Effector CD4-positive, alpha-beta T cell (primary cell): ENCODE data around the gene DLEC1.

Experiments used
- DNase-seq: peaks from one replicate; pipeline ENCODE4 v3.0.0-alpha.2; 2020

DLEC1 gene

DNA sequence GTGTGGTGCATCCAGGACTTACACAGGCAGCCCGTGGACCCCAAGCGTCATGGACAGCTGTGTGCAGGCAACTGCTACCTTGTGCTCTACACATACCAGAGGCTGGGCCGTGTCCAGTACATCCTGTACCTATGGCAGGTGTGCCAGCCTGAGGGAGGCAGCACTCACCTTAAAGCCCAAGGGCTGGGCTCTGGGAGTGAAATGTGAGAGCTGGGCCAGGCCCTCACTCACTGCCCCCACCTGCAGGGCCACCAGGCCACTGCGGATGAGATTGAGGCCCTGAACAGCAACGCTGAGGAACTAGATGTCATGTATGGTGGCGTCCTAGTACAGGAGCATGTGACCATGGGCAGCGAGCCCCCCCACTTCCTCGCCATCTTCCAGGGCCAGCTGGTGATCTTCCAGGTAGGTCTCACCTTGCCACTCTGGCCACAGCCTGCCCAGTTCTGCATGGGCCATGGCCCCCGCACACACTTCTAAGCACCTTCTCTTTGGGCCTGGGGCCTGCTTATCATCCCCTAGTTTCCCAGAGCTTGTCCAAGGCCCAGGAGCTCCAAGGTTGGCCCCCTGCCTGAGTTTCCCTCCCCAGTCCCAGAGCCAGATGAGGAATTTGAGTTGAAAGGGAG, 37.4 kb upstream of the DLEC1 start:
- peak; percentile 1 for DNase-seq

DNA sequence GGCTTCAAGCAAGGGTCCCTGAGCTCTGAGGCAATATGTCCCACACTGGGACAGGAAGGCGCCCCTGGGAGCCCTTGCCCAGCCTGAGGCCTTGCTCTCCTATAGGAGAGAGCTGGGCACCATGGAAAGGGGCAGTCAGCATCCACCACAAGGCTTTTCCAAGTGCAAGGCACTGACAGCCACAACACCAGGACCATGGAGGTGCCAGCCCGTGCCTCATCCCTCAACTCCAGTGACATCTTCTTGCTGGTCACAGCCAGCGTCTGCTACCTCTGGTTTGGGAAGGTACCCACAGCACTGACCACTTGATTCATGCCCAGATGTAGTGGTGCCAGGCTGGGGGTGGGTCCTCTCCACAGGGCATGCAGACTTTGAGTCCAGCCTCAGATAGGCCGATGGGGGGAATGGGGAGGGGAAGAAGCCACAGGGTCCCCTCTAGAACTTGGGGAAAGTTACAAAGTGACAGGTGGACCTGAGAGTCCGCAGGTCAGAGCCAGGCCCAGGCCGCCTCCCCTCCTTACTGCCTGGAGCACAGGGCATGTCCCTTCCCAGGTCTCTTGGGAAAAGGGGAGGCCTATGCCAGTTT, 36.6 kb upstream of the DLEC1 start:
- DNase-seq, result peak; percentile 1

DNA sequence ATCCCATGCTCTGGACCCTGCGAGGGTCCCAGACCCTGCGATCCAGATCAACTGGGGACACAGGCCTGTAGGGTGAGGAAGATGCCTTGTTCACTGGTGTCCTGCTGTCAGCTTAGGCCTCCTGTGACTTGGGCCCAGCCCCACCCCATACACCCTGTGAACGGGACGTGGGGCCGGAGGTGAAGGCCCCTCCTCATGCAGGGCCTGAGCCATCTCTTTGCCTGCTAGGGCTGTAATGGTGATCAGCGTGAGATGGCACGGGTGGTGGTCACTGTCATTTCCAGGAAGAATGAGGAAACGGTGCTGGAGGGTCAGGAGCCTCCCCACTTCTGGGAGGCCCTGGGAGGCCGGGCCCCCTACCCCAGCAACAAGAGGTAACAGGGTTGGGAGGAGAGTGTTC, 36.1 kb upstream of the DLEC1 start:
- DNase-seq, result no peak

DNA sequence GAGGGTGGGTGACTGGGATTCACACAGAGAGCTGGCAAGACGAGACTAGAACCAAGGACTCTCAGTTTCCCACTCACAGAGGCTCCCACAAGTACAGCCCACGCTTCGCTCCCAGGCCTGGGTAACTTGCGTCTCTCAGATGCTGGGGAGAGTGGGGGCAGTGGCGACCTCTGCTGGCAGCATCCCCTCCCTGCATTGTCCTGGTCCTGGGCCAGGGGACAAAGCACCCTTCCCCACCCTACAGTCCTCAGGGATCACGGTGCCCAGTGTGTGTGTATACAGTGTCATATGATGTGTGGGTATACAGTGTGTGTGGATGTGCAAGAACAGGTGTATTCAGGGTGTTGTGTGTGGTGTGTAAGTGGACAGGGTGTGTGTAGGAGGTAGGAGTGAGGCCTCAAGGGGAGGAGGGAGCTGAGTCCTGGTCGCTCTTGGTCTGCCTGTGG, 35.6 kb upstream of the DLEC1 start:
- peak; percentile 38 for DNase-seq

DNA sequence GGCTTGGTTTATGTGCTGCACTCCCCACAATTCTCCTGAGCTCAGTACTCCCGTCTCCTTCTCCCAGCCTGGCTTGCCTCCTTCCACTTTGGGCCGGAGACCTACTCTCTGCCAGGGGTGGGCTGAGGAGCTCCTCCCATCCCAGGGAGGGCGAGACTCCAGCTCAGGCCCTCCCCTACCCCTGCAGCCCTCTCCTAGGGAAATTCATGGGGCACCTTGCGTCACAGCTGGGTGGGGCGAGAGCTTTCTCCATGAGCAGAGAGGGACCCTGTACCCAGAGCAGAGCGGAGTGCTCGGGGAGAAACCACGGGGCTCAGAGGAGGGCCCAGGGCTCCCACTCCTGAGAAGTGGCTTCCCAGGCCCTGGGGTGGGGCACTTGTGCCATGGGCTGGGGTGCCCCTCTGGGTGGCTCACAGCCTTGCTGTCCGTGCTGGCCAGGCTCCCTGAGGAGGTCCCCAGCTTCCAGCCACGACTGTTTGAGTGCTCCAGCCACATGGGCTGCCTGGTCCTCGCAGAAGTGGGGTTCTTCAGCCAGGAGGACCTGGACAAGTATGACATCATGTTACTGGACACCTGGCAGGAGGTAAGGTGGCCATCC, 35.1 kb upstream of the DLEC1 start:
- DNase-seq, result no peak

DNA sequence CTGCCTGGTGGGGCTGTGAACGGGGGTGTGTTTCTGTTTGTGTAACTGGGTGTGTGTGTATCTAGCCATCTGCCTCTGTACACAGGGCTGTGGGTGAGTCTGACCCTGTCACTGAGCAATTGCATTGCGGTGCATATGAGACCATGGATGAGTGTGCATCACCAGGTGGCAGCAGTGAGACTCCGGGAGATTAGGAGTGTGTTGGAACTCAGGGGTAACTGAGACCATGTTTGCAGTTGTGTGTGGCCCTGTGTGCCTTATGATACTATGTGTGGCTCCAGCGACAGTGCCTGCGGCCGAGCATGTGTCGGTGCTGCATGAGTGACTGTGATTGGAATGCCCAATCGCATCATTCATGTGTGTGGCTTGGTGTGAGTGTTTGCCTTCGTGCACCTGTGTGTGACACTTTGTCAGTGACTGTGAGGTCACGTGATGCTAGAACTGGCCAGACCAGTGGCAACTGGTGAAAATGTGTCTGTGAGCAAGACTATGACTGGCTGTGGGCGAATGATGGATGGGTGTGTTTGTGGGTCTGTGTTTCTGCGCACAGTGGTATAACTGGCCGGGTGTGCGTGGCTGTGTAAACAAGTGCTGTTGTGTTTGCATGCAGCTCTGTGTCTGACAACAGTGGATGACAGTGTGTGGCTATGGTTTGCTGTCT, 34.5 kb upstream of the DLEC1 start:
- peak; percentile 36 for DNase-seq

DNA sequence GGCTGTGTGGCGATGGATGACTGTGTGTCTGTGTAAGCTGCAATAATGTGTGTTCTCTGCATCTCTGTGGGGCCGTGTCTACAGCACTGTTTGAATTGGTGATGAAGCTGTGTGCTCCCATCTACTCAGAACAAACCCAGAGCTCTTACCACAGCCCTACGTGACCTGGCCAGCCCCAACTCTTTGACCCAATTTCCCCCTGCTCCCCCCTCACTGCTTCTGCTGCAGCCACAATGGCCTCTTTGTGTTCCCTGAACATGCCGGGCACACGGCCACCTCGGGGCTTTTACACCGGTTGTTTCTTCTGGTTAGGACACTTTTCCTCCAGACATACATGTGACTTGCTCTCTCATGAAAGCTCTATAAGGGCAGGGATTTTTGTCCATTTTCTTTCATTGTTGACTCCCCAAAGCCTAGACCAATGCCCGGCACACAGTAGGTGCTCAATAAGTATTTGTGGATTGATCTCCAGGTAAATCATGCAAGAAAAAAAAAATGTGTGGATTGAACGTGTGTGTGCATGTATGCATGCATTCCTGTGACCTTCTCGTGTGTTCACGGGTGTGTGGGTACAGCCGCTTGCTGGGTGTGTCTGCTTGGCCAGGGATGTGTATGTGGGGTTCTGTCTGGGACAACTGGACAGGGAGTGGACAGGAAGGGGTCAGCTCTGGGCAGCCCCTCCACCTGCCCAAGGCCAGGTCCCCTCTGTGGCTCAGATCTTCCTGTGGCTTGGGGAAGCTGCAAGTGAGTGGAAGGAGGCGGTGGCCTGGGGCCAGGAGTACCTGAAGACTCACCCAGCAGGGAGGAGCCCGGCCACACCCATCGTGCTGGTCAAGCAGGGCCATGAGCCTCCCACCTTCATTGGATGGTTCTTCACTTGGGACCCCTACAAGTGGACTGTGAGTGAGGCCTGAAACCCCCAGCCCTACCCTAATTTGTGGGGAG, 33.7 kb upstream of the DLEC1 start:
- DNase-seq, result no peak

DNA sequence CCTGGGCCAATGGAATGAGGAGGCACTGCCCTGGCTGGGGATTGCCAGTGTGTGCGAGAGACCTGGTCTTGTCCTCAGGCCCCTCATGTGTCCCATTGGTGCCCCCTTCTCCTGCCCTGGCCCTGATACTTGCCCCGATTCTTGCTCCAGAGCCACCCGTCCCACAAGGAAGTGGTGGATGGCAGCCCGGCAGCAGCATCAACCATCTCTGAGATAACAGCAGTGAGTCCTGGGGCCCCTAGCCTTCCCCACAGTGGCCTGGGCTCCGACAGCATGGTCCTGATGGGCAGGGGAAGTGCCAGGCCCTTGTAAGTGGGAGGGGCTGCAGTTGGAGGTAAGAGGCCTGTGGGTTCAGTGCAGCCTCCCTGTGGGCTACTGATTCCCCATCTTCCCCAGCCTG, 33.0 kb upstream of the DLEC1 start:
- no peak for DNase-seq

DNA sequence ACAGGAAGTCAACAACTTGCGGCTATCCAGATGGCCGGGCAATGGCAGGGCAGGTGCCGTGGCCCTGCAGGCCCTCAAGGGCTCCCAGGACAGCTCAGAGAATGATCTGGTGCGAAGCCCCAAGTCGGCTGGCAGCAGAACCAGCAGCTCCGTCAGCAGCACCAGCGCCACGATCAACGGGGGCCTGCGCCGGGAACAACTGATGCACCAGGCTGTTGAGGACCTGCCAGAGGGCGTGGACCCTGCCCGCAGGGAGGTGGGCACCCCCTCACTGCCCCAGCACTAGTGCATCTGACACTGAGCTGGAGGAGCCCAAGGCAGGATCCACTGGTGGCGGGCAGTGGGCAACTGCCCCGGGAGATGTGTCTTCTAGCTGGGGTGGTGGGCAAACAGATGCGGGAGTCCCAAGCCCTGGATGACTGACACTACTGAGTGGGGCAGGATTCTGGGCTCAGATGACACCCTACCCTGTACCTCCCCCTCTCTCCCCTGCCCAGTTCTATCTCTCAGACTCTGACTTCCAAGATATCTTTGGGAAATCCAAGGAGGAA, 32.5 kb upstream of the DLEC1 start:
- DNase-seq, result no peak

DNA sequence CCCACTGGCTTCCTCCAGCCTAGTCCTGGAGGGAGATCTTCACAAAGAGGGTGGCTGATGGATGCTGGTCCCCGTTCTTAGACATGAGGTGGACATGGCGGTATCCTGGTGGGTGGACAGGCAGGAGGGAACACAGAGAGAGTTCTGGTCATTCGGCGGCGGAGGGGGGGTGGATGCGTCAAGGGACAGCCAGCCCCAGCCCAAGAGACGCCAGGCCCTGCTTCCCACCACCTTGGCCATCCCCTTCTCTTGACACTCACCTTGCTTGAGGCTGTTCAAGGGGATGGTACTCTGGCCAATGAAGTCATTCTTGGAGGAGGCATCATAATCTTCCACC, 31.3 kb upstream of the DLEC1 start:
- DNase-seq, result no peak

DNA sequence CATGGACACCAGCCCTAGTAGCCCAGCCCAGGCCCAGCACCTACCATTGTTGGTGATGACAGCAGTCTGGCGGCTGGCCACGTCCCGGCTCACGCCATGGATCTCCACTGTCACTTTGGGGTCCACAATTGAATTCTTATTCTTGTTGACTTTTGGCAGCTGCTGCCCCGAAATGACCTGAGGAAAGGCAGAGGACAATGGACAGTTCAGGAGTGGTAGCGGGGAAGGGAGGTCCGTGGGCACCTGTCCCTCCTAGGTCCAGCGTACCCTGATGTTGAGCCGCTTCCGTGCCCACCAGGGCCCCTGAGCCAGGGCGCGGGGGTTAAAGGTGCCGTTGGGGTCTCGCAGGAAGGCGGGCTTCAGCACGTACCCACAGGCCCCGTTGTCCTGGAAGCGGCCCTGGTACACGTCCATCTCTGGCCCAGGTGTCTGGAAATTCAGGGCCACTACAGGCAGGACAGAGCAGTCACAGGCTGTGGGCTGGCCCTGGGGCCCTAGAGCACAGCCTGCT, 30.8 kb upstream of the DLEC1 start:
- DNase-seq, result no peak

DNA sequence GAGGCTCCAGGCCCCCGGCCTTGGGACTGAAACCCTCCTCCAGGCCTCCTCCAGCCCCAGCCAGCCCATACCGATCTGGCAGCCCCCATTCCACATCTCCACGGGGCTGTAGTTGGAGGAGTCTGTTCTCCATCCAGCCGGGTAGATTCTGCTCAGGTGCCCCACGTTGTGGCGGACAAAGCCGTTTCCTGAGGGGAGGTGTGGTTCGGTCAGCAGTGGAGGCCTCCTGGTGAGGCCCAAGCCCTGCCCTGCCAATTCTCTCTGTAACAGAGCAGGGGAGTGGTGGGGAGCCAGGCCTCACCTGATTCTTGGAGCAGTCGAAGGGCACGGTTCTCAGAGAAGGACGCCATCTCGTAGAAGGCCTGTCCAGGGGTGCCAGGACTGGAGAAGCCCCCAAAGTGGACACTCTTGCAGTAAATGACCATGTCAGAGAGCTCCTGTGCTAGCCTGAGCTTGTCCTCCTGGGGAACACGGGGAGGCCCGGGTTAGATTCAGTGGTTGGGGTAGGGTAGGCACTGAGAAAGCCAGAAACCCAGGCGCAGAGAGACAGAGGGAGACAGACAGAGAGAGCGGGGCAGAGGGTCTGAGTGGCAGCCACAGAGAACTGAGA, 29.9 kb upstream of the DLEC1 start:
- DNase-seq, result no peak

DNA sequence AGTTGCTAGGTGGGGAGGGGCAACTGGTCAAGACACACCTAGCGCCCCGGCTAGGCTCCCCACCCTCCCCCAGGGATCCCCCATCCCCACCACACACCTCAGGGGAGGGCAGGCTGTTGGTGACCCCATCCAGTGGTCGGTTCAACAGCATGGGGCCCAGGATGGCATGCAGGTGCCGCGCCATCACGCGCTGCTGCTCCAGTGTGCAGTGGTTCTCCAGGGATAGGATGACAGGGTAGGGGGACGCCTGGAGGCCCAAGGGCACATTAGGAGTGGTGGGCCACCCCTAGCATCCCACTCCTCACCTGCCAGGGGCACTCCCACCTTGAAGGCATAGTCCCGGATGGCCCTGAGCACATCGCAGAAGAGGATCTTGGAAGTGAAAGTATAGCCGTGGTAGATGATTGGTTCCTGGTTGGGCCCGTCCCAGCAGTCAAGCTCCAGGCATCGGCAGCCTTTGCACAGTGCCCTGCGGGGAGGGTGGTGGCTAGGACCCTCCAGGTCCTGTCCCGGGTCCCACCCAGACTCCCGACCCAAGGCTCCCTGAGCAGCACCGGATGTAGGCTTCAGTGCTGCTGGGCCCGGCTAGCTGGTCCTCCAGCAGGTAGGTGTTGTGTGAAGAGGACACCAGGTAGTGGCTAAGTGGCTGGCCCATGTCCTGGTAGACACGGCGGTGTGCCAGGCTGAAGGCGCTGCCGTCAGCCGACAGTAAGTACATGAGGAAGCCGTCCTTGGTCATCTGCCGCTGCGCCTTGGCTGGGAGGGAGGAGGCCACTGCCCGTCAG, 29.0 kb upstream of the DLEC1 start:
- no peak for DNase-seq

DNA sequence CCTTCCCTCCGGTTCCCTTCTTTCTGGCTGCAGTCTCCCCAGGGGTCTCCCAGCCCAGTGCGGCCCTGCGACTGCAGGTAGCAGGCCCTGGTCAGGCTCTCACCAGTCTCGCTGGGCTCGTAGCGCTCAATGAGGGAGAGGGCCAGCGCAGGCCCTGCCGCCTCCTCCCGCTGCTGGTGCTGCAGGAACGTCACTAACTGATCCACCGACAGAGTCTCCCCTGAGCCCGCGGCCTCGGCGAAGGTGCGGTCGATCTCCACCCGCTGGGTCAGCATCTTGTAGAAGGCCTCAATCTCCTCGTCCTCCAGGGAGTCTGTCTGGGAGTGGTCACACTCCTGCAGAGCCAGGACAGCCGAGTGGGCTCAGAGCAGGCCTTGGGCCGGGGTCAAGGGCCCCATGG, 27.9 kb upstream of the DLEC1 start:
- DNase-seq, result no peak

DNA sequence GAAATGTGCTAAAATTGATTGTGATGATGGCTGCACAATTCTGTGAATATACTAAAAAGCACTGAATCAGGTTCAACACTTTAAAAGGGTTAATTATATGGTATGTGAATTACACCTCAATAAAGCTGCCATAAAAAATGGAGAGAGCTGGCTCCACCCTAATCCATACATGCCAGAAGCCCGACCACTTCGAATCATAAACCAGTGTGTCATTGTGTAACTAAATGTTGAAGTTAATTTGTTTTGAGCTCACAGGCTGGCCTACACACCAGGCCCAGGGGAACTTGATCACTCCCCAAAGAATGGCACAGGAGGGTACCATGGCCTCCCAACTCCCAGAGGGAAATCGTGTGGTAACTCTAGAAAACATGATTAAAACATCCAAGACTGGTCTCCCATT, 23.5 kb upstream of the DLEC1 start:
- DNase-seq, result no peak

DNA sequence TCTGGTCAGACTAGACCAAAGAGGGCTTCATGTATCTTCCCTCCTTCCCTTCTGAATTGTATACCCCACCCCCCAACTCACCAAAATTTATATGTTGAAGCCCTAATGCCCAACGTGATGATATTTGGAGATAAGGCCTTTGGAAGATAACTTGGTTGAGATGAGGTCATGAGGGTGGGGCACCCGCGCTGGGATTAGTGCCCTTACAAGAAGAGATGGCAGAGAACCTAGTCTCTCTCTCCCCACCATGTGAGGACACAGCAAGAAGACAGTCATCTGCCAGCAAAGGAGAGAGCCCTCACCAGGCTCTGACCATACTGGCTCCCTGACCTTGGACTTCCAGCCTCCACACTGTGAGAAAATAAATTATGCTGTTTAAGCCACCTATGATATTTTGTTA, 23.0 kb upstream of the DLEC1 start:
- no peak for DNase-seq

DNA sequence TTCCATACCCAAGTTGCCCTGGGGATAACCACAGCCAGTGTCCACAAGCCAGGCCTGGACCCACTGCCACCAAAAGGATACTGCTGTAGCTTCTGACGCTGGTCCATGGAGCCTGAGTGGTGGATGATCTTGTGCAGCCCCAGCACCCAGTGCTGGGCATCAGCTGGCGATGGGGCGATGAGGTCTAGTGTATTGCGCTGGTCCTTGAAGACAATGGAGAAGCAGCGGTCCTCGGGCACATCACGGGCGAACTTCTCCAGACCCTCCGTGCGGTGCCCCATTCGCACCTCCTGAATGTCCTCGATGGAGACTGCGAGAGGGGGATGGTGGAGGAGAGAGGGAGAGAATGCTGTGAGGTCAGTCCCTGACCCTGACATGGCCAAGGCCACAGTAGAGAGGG, 22.6 kb upstream of the DLEC1 start:
- no peak for DNase-seq

DNA sequence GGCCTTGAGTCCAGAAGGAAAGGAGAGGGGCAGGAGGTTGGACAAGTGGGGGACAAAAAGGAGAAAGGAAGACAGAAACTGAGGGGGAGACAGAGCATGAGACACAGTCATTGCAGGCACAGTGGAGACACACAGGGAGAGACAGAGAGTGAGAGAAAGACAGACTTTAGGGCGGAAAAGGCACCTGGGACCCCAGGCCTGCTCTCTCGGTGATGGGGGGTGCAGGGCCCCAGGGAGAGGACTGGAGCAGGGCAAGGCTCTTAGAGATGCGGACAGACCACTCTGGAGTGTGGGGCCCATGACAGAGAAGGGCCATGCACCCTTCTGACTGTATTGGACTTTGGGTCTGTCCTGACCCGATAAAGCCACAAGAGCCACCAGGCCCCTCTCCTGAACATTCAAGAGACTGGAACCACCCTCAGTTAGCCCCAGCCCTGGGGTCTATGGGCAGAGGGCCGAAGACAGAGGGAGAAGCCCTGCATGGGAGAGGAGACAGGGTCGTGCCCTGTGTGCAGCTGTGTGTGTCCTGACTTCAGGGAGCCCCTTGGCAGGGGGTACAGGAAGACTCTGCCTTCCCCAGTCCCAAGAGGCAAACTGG, 22.1 kb upstream of the DLEC1 start:
- DNase-seq, result no peak

DNA sequence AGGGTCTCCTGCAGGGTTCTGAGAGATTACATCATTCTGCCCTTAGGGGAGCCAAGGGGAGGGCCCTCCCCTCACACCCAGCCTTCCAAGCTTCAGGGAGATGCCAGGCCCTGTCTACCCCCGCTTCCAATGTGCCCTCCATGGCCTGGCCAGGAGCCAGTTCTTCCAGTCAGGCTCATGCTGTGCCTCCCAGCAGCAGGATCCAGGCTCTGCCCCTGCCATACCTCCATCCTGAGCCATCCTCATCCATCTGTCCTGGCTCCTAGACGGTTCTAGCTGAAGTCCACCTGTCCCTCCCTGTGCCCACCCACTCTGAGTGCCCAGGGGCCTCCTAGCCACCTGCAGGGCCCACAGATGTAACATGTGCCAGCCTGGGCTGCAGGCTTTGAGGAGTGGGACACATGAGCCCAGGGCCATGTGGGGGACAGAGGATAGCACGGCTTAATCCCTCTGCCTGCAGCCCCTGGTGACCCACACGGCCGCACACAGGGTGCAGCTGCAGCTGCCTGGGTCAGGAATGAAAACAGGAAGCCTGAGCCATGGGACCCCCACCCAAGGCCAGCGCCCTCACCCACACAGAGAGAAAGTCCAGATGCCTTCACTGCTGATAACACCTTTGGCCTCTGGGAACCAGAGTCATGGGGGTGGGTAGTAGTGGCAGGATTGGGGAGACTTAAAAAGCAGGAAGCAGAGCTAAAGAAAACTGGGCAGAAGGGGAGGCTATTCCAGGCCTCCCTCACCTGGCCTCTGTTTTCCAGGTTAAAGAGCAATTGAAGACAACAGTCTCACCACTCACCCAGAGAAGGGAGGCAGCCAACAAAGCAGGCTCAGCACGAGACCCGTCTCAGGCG, 21.3 kb upstream of the DLEC1 start:
- DNase-seq, result no peak
